WTC11 (cell line): ENCODE data around the gene GSPT2. TPM values are rescaled to one million over a fixed set of nuclear protein-coding genes. Genes with fewer than 3 reads are reported as not detected.

ENCODE experiments used
- ATAC-seq: fragments of 200-7000 bp; cut with Tn5 transposase; 2 replicates; pipeline ENCODE4 v1.10.0; 2021; ENCODE audit warnings: mild to moderate bottlenecking, moderate library complexity
- CTCF ChIA-PET: fragments of 300-600 bp; sonication (Branson Sonifier 250); formaldehyde crosslinking; loops from one replicate; lab custom pipeline; 2021; ENCODE audit warnings: antibody characterized with exemption; lab: Charles Lee
- POLR2A ChIA-PET: fragments of 350-600 bp; sonication (Branson Sonifier 250); formaldehyde crosslinking; loops from one replicate; lab custom pipeline; 2021; ENCODE audit warnings: antibody characterized with exemption; lab: Charles Lee
- DNase-seq: peaks from one replicate; pipeline ENCODE4 v3.0.0; 2021; ENCODE audit warnings: low spot score
- H3K27ac Mint-ChIP-seq: 2 replicates; pipeline ENCODE4 v1.8.0; 2021; ENCODE audit warnings: mixed read lengths
- H3K27me3 Mint-ChIP-seq: 2 replicates; pipeline ENCODE4 v1.8.0; 2021; ENCODE audit warnings: low read depth, mild to moderate bottlenecking, moderate library complexity, mixed read lengths
- H3K36me3 Mint-ChIP-seq: 2 replicates; pipeline ENCODE4 v1.8.0; 2021; ENCODE audit warnings: mixed read lengths
- H3K4me1 Mint-ChIP-seq: 2 replicates; pipeline ENCODE4 v1.8.0; 2022; ENCODE audit warnings: mixed read lengths
- H3K4me3 Mint-ChIP-seq: 2 replicates; pipeline ENCODE4 v1.8.0; 2021; ENCODE audit warnings: mild to moderate bottlenecking, moderate library complexity, mixed read lengths
- H3K9me3 Mint-ChIP-seq: 2 replicates; pipeline ENCODE4 v1.8.0; 2021; ENCODE audit warnings: mixed read lengths
- ARID4B ChIP-seq: sonication (generic); formaldehyde crosslinking; IDR thresholded peaks from 2 replicates; pipeline ENCODE4 v1.8.0; 2023; ENCODE audit warnings: missing genetic modification reagents, mild to moderate bottlenecking, borderline replicate concordance
- ATF3 ChIP-seq: sonication (generic); formaldehyde crosslinking; conservative IDR thresholded peaks from 2 replicates; pipeline ENCODE4 v1.8.1; 2022; ENCODE audit warnings: mild to moderate bottlenecking, missing genetic modification reagents
- ATF6 ChIP-seq: sonication (generic); formaldehyde crosslinking; IDR thresholded peaks from 2 replicates; pipeline ENCODE4 v1.8.1; 2023; ENCODE audit warnings: mild to moderate bottlenecking, missing genetic modification reagents
- ELF4 ChIP-seq: sonication (generic); formaldehyde crosslinking; IDR thresholded peaks from 2 replicates; pipeline ENCODE4 v1.8.1; 2022; ENCODE audit warnings: low read depth, mild to moderate bottlenecking, moderate library complexity, missing genetic modification reagents
- ESRRA ChIP-seq: sonication (generic); formaldehyde crosslinking; IDR thresholded peaks from 2 replicates; pipeline ENCODE4 v1.8.1; 2022; ENCODE audit warnings: mild to moderate bottlenecking, missing genetic modification reagents, borderline replicate concordance
- MAX ChIP-seq: sonication (generic); formaldehyde crosslinking; IDR thresholded peaks from 2 replicates; pipeline ENCODE4 v1.8.0; 2022; ENCODE audit warnings: mild to moderate bottlenecking, missing genetic modification reagents
- NFE2L1 ChIP-seq: sonication (generic); formaldehyde crosslinking; IDR thresholded peaks from 2 replicates; pipeline ENCODE4 v1.8.1; 2023; ENCODE audit warnings: missing genetic modification reagents
- NR2C2 ChIP-seq: sonication (generic); formaldehyde crosslinking; IDR thresholded peaks from 2 replicates; pipeline ENCODE4 v1.8.0; 2022; ENCODE audit warnings: mild to moderate bottlenecking, missing genetic modification reagents
- TEAD4 ChIP-seq: sonication (generic); formaldehyde crosslinking; IDR thresholded peaks from 2 replicates; pipeline ENCODE4 v1.8.0; 2022; ENCODE audit warnings: mild to moderate bottlenecking, missing genetic modification reagents
- USF1 ChIP-seq: sonication (generic); formaldehyde crosslinking; IDR thresholded peaks from 2 replicates; pipeline ENCODE4 v1.8.0; 2022; ENCODE audit warnings: mild to moderate bottlenecking, missing genetic modification reagents
- USF2 ChIP-seq: sonication (generic); formaldehyde crosslinking; IDR thresholded peaks from 2 replicates; pipeline ENCODE4 v1.8.1; 2023; ENCODE audit warnings: mild to moderate bottlenecking, missing genetic modification reagents, moderate library complexity
- ZMAT4 ChIP-seq: fragments of 250-450 bp; sonication (Bioruptor Pico); IDR thresholded peaks from 2 replicates; pipeline ENCODE4 v1.9.0; 2021; ENCODE audit warnings: mild to moderate bottlenecking
- ZNF232 ChIP-seq: sonication (generic); formaldehyde crosslinking; IDR thresholded peaks from 2 replicates; pipeline ENCODE4 v1.8.0; 2022; ENCODE audit warnings: mild to moderate bottlenecking, missing genetic modification reagents
- ZNF263 ChIP-seq: sonication (generic); formaldehyde crosslinking; IDR thresholded peaks from 2 replicates; pipeline ENCODE4 v1.8.1; 2022; ENCODE audit warnings: low read depth, mild to moderate bottlenecking, moderate library complexity, missing genetic modification reagents
- ZNF281 ChIP-seq: sonication (generic); formaldehyde crosslinking; IDR thresholded peaks from 2 replicates; pipeline ENCODE4 v1.8.0; 2023; ENCODE audit warnings: mild to moderate bottlenecking, missing genetic modification reagents
- ZNF396 ChIP-seq: fragments of 250-450 bp; sonication (Bioruptor Pico); IDR thresholded peaks from 2 replicates; pipeline ENCODE4 v1.8.0; 2021; ENCODE audit warnings: mild to moderate bottlenecking, moderate library complexity, borderline replicate concordance
- ZNF532 ChIP-seq: fragments of 250-450 bp; sonication (Bioruptor Pico); IDR thresholded peaks from 2 replicates; pipeline ENCODE4 v1.9.0; 2021; ENCODE audit warnings: mild to moderate bottlenecking, borderline replicate concordance
- total RNA-seq: library from RNA; stranded (reverse); gene quantifications from 3 replicates; pipeline ENCODE4 v1.2.3, GENCODE V29; 2021

Gene GSPT2
- total RNA-seq, 1 experiment from 2014 or later: 25.9 TPM

- peaks cover 5% of the 10 kb centered on the region for H3K9me3 Mint-ChIP-seq
- peaks cover 13% of the 10 kb centered on the region for H3K4me1 Mint-ChIP-seq
- TF ChIP-seq ZNF281 (CRISPR knock-in tag) (no peak), NR2C2 (CRISPR knock-in tag) (no peak), ZMAT4 (no peak), ZNF263 (CRISPR knock-in tag) (no peak), NFE2L1 (CRISPR knock-in tag) (no peak), ELF4 (CRISPR knock-in tag) (no peak), TEAD4 (no peak), ATF6 (CRISPR knock-in tag) (no peak), MAX (no peak), ATF3 (no peak), ZNF396 (no peak), USF2 (no peak), ZNF532 (CRISPR knock-in tag) (no peak), ZNF232 (CRISPR knock-in tag) (no peak), USF1 (CRISPR knock-in tag) (no peak), ESRRA (CRISPR knock-in tag) (no peak), ARID4B (CRISPR knock-in tag) (no peak)
- H3K27me3 Mint-ChIP-seq: no peaks in the 10 kb centered on the region
- H3K4me3 Mint-ChIP-seq: no peak overlapping the region
- DNase-seq (no peak), ATAC-seq (no peak)
- CTCF ChIA-PET: no interaction called here
- H3K36me3 Mint-ChIP-seq: no peaks in the 10 kb centered on the region; the same call in 1 of the 2 replicates
- POLR2A ChIA-PET: no interaction called here
- H3K27ac Mint-ChIP-seq: no peak overlapping the region
Measured at GRCh38 chrX:51766546-51766945, 23.3 kb downstream of the GSPT2 start.
